SJCRH30 (cell line): ENCODE measurements around the gene PILRA. TPM values are rescaled to one million over a fixed set of nuclear protein-coding genes. Genes with fewer than 3 reads are reported as not detected.
A peak's percentile ranks its signal among the peaks of the same experiment; 100 is the strongest.
"Not testable (repeated sequence)": the region's sequence is repeated elsewhere in the genome, so short reads cannot be mapped to it uniquely, and the experiment has no call there.

Experiments
- DNase-seq, 2 experiments: peaks; one replicate each; pipeline ENCODE4 v3.0.0-alpha.2; 2015 to 2020
- H3K27ac ChIP-seq: fragments of 250-450 bp; sonication (Bioruptor Pico); 2 replicates; pipeline ENCODE4 v1.5.1; 2020; ENCODE audit warnings: mild to moderate bottlenecking, moderate library complexity
- H3K27me3 ChIP-seq: fragments of 250-450 bp; sonication (Bioruptor Pico); 2 replicates; pipeline ENCODE4 v1.5.1; 2020; ENCODE audit warnings: mild to moderate bottlenecking, moderate library complexity
- H3K36me3 ChIP-seq: fragments of 250-450 bp; sonication (Bioruptor Pico); 2 replicates; pipeline ENCODE4 v1.5.1; 2020; ENCODE audit warnings: mild to moderate bottlenecking, moderate library complexity
- H3K4me1 ChIP-seq: fragments of 250-450 bp; sonication (Bioruptor Pico); 2 replicates; pipeline ENCODE4 v1.5.1; 2020; ENCODE audit warnings: mild to moderate bottlenecking, moderate library complexity
- H3K4me3 ChIP-seq: fragments of 250-450 bp; sonication (Bioruptor Pico); 2 replicates; pipeline ENCODE4 v1.5.1; 2020; ENCODE audit warnings: mild to moderate bottlenecking, moderate library complexity
- H3K9me3 ChIP-seq: fragments of 250-450 bp; sonication (Bioruptor Pico); replicated peaks from 2 replicates; pipeline ENCODE4 v1.5.1; 2020; ENCODE audit warnings: mild to moderate bottlenecking, moderate library complexity
- total RNA-seq: library from RNA; depleted of rRNA; stranded (reverse); fragments of >200 nt; shearing (Covaris generic); gene quantifications from 2 replicates; pipeline ENCODE4 v1.2.3, GENCODE V29; 2014

The PILRA gene
- total RNA-seq, 1 experiment from 2014 or later = 0.83 TPM

- peaks cover 3% of the 10 kb centered on the region; the same call in 1 of the 2 replicates for H3K4me1 ChIP-seq
- no peak overlapping the region for H3K4me3 ChIP-seq
- H3K27ac ChIP-seq = no peak overlapping the region
- no peaks in the 10 kb centered on the region for H3K9me3 ChIP-seq
- peaks cover 24% of the 10 kb centered on the region for H3K36me3 ChIP-seq
- DNase-seq = no peak
- no peaks in the 10 kb centered on the region for H3K27me3 ChIP-seq
Measured at GRCh38 chr7:100437150-100438100, 64.1 kb downstream of the PILRA start.

DNA sequence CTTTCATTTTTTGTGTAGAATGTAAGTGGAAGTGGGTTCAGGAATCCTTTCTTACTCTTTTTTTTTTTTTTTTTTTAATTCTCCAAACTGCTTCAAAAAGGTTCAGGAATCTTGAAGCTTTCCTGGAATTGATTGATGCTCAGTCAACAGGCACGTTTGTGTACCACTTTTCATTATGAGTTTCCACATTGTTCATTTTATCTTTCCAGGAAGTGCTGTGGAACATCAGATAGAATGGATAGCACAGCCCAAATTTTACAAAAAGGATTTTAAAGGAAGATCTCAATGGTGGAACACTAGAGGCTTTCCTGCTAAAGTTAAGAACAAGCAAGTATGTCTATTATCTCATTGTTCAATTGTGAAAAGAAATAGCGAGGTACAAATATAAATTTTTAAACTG lies 64.9 kb downstream of the PILRA start:
- Histone ChIP-seq H3K27me3 (no peaks in the 10 kb centered on the region), H3K4me1 (peaks cover 3% of the 10 kb centered on the region; the same call in 1 of the 2 replicates), H3K4me3 (no peak overlapping the region), H3K27ac (no peak overlapping the region), H3K9me3 (no peaks in the 10 kb centered on the region), H3K36me3 (peaks cover 20% of the 10 kb centered on the region)
- DNase-seq = no peak

- H3K27me3 ChIP-seq, H3K4me1 ChIP-seq, H3K27ac ChIP-seq, H3K9me3 ChIP-seq, DNase-seq, H3K4me3 ChIP-seq: not testable (repeated sequence)
- peaks cover 14% of the 10 kb centered on the region for H3K36me3 ChIP-seq
Measured at GRCh38 chr7:100438731-100439130, 65.4 kb downstream of the PILRA start.

DNA sequence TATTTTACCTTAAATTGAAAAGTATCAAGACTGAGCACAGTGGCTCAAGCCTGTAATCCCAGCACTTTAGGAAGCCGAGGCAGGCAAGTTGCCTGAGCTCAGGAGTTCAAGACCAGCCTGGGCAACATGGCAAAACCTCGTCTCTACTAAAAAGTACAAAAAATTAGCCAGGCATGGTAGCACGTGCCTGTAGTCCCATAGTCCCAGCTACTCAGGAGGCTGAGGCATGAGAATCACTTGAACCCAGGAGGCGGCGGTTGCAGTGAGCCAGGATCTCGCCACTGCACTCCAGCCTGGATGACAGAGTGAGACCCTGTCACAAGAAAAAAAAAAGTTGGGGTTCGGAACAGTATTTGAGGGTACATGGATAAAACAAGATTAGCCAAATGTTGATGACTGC lies 66.0 kb downstream of the PILRA start:
- not testable (repeated sequence) for H3K27me3 ChIP-seq, H3K27ac ChIP-seq, H3K9me3 ChIP-seq, DNase-seq, H3K36me3 ChIP-seq, H3K4me1 ChIP-seq, H3K4me3 ChIP-seq

GRCh38 chr7:100441641-100442535 lies 68.6 kb downstream of the PILRA start:
- no peaks in the 10 kb centered on the region for H3K36me3 ChIP-seq
- H3K27ac ChIP-seq = no peak overlapping the region
- no peaks in the 10 kb centered on the region for H3K27me3 ChIP-seq
- no peak overlapping the region for H3K4me3 ChIP-seq
- peaks cover 5% of the 10 kb centered on the region; the same call in 1 of the 2 replicates for H3K4me1 ChIP-seq
- H3K9me3 ChIP-seq = no peaks in the 10 kb centered on the region
- DNase-seq = no peak

DNA sequence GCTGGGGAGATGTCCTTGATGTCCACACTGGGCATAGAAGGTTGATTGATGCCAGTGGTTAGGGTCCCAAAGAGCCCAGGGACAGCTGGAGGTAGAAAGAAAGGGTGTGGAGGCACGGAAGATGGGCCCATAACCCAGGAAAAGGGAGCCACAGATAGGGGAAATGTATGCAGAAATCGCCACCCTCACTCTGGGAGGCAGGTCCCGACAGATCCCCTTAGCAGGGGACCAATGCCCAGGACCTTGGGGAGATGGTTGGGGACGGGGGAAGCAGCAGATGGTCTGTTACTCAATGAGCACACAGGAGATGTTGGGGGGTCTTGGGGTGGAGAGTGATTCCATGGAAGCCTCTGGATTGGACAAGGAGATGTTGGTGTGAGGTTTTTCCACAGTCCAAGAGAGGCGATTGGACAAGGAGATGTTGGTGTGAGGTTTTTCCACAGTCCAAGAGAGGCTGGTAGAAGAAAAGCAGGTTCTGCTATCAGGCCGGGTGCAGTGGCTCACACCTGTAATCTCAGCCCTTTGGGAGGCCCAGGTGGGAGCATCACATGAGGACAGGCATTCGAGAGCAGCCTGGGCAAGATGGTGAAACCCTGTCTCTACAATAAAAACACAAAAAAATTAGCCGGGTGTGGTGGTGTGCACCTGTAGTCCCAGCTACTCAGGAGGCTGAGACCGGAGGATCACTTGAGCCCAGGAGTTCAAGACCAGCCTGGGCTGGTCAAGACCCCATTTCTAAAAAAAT lies 70.0 kb downstream of the PILRA start:
- H3K9me3 ChIP-seq = no peaks in the 10 kb centered on the region
- H3K27me3 ChIP-seq = no peaks in the 10 kb centered on the region
- H3K36me3 ChIP-seq = no peaks in the 10 kb centered on the region
- peaks cover 5% of the 10 kb centered on the region; the same call in 1 of the 2 replicates for H3K4me1 ChIP-seq
- H3K4me3 ChIP-seq = no peak overlapping the region
- no peak for DNase-seq
- H3K27ac ChIP-seq = no peak overlapping the region

- DNase-seq = peak in 1 of 2 experiments; percentile 34
- Histone ChIP-seq H3K4me3 (no peak overlapping the region), H3K9me3 (no peaks in the 10 kb centered on the region), H3K27me3 (no peaks in the 10 kb centered on the region), H3K27ac (no peak overlapping the region), H3K36me3 (no peaks in the 10 kb centered on the region), H3K4me1 (peaks cover 5% of the 10 kb centered on the region; the same call in 1 of the 2 replicates)
Measured at GRCh38 chr7:100444311-100445278, 71.3 kb downstream of the PILRA start.

GRCh38 chr7:100446040-100446439 lies 72.8 kb downstream of the PILRA start:
- Histone ChIP-seq H3K27ac (no peak overlapping the region), H3K9me3 (no peaks in the 10 kb centered on the region), H3K4me1 (peaks cover 5% of the 10 kb centered on the region; the same call in 1 of the 2 replicates), H3K4me3 (no peak overlapping the region), H3K27me3 (no peaks in the 10 kb centered on the region), H3K36me3 (no peaks in the 10 kb centered on the region)
- DNase-seq = no peak

DNA sequence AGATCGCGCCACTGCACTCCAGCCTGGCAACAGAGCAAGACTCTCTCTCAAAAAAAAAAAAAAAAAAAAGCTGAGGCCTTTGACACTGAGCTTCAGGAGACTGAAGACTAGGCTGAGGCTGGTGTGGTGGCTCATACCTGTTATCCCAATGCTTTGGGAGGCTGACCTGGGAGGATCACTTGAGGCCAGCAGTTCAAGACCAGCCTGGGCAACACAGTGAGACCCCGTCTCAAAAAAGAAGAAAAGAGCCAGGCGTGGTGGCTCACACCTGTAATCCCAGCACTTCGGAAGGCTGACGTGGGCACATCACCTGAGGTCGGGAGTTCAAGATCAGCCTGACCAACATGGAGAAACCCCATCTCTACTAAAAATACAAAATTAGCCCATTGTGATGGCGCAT lies 74.1 kb downstream of the PILRA start:
- H3K36me3 ChIP-seq, H3K27me3 ChIP-seq, H3K27ac ChIP-seq, H3K4me3 ChIP-seq, H3K4me1 ChIP-seq, DNase-seq, H3K9me3 ChIP-seq: not testable (repeated sequence)

GRCh38 chr7:100449190-100449795 lies 76.0 kb downstream of the PILRA start:
- Histone ChIP-seq H3K9me3 (no peaks in the 10 kb centered on the region), H3K4me3 (no peak overlapping the region), H3K4me1 (peaks cover 4% of the 10 kb centered on the region; the same call in 1 of the 2 replicates), H3K27ac (no peak overlapping the region), H3K36me3 (no peaks in the 10 kb centered on the region), H3K27me3 (no peaks in the 10 kb centered on the region)
- DNase-seq = no peak
